Measurements from ENCODE around the gene FFAR2.
"Not testable (repeated sequence)": the region's sequence is repeated elsewhere in the genome, so short reads cannot be mapped to it uniquely, and the experiment has no call there.

The FFAR2 gene

DNA sequence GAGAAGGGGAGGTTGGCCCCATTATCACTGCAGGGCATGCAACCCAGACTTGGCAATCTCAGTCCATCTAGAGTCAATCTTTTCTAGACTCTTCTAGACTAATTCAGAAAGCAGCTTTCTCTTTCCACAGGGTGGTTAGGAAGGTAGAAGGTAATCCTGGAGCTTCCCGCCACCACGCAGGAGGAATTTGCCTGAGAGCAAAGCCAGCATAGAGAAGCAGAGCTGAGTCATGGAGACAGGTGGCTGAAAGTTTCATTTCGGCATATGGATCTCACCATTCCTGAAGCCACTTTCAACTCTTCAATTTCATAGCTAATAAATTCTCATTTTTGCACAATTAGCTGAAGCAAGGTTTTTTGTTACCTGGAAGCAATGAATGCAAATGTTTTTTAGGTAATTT lies 29.0 kb upstream of the FFAR2 start:
- Histone ChIP-seq H3K4me2 (ENCODE audit: low read length) (no peak overlapping the region), H3F3A (ENCODE audit: control insufficient read depth, insufficient read depth) (no peaks in the 10 kb centered on the region), H3K79me2 (ENCODE audit: control insufficient read depth, low read length) (no peaks in the 10 kb centered on the region), H3K4me3 (ENCODE audit: low read length) (no peak overlapping the region), H3K27me3 (ENCODE audit: control insufficient read depth, low read length) (peaks cover 49% of the 10 kb centered on the region), H4K20me1 (ENCODE audit: control insufficient read depth, insufficient read depth, low read depth, low read length) (no peaks in the 10 kb centered on the region), H3K9me3 (ENCODE audit: control insufficient read depth, insufficient read depth, low read length) (no peaks in the 10 kb centered on the region), H3K9me2 (replicated peaks; ENCODE audit: control insufficient read depth, low read length) (no peaks in the 10 kb centered on the region), H3K27ac (ENCODE audit: low read depth, low read length) (no peak overlapping the region), H3K36me3 (ENCODE audit: control insufficient read depth, low read length) (no peaks in the 10 kb centered on the region), H3K4me1 (ENCODE audit: control insufficient read depth, low read length) (no peaks in the 10 kb centered on the region)
- TF ChIP-seq, protein P1, sequence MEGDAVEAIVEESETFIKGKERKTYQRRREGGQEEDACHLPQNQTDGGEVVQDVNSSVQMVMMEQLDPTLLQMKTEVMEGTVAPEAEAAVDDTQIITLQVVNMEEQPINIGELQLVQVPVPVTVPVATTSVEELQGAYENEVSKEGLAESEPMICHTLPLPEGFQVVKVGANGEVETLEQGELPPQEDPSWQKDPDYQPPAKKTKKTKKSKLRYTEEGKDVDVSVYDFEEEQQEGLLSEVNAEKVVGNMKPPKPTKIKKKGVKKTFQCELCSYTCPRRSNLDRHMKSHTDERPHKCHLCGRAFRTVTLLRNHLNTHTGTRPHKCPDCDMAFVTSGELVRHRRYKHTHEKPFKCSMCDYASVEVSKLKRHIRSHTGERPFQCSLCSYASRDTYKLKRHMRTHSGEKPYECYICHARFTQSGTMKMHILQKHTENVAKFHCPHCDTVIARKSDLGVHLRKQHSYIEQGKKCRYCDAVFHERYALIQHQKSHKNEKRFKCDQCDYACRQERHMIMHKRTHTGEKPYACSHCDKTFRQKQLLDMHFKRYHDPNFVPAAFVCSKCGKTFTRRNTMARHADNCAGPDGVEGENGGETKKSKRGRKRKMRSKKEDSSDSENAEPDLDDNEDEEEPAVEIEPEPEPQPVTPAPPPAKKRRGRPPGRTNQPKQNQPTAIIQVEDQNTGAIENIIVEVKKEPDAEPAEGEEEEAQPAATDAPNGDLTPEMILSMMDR (IDR thresholded peaks at IDR 0.05; ENCODE audit: low read depth, low read length, poor library complexity, severe bottlenecking): no peak
- TF ChIP-seq EZH2phosphoT487 (IDR thresholded peaks at IDR 0.05; ENCODE audit: borderline replicate concordance, low read length): no peak

DNA sequence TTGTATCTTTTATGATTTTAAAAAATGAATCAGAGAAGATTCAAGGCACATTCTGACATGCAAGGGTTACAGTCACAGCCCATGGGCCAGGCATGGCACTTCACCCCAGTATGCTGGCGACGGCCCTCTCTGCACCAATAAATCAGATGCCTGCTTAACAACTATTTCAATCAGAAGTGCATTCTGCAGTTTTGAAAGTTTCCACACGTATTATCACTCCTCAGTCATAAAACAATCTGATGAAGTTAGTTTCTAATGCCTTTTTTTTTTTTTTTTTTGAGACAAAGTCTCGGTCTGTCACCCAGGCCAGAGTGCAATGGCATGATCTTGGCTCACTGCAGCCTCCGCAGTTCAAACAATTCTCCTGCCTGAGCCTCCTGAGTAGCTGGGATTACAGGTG lies 28.3 kb upstream of the FFAR2 start:
- Histone ChIP-seq H3K4me2 (ENCODE audit: low read length) (no peak overlapping the region), H3K9me3 (ENCODE audit: control insufficient read depth, insufficient read depth, low read length) (no peaks in the 10 kb centered on the region), H3K79me2 (ENCODE audit: control insufficient read depth, low read length) (no peaks in the 10 kb centered on the region), H4K20me1 (ENCODE audit: control insufficient read depth, insufficient read depth, low read depth, low read length) (no peaks in the 10 kb centered on the region), H3F3A (ENCODE audit: control insufficient read depth, insufficient read depth) (no peaks in the 10 kb centered on the region), H3K27me3 (ENCODE audit: control insufficient read depth, low read length) (peaks cover 44% of the 10 kb centered on the region), H3K4me3 (ENCODE audit: low read length) (no peak overlapping the region), H3K36me3 (ENCODE audit: control insufficient read depth, low read length) (no peaks in the 10 kb centered on the region), H3K4me1 (ENCODE audit: control insufficient read depth, low read length) (no peaks in the 10 kb centered on the region), H3K9me2 (replicated peaks; ENCODE audit: control insufficient read depth, low read length) (no peaks in the 10 kb centered on the region), H3K27ac (ENCODE audit: low read depth, low read length) (no peak overlapping the region)
- no peak for TF ChIP-seq EZH2phosphoT487 (IDR thresholded peaks at IDR 0.05; ENCODE audit: borderline replicate concordance, low read length)
- TF ChIP-seq, protein P1 (IDR thresholded peaks at IDR 0.05; ENCODE audit: low read depth, low read length, poor library complexity, severe bottlenecking): no peak

DNA sequence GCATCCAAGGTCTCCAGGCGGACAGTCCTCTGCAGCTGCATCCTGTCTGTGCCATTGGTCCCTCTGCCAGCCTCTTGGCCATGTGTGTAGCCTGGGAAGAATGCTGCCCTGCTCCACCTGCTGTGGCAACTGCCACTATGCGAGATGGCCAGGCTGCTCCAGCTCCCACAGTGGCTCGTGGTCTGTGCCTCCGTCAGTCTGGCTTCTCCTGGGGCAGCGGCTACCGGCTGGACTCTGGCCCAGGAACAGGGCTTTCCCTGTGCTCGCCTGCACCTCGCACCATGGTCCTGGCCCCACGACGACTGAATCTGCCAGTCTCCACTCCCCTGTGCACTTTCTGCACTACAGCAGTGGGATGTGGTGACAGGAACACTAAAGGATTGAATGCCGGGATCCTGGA lies 26.7 kb upstream of the FFAR2 start:
- TF ChIP-seq, protein P1 (IDR thresholded peaks at IDR 0.05; ENCODE audit: low read depth, low read length, poor library complexity, severe bottlenecking): no peak
- TF ChIP-seq EZH2phosphoT487 (IDR thresholded peaks at IDR 0.05; ENCODE audit: borderline replicate concordance, low read length): no peak
- no peaks in the 10 kb centered on the region for H3K9me2 ChIP-seq (replicated peaks; ENCODE audit: control insufficient read depth, low read length)
- H3K4me2 ChIP-seq (ENCODE audit: low read length): no peak overlapping the region
- no peaks in the 10 kb centered on the region for H3F3A ChIP-seq (ENCODE audit: control insufficient read depth, insufficient read depth)
- H3K4me3 ChIP-seq (ENCODE audit: low read length): no peak overlapping the region
- no peak overlapping the region for H3K27ac ChIP-seq (ENCODE audit: low read depth, low read length)
- H3K27me3 ChIP-seq (ENCODE audit: control insufficient read depth, low read length): peaks cover 38% of the 10 kb centered on the region
- no peaks in the 10 kb centered on the region for H4K20me1 ChIP-seq (ENCODE audit: control insufficient read depth, insufficient read depth, low read depth, low read length)
- H3K9me3 ChIP-seq (ENCODE audit: control insufficient read depth, insufficient read depth, low read length): no peaks in the 10 kb centered on the region
- no peaks in the 10 kb centered on the region for H3K79me2 ChIP-seq (ENCODE audit: control insufficient read depth, low read length)
- H3K4me1 ChIP-seq (ENCODE audit: control insufficient read depth, low read length): no peaks in the 10 kb centered on the region
- no peaks in the 10 kb centered on the region for H3K36me3 ChIP-seq (ENCODE audit: control insufficient read depth, low read length)

DNA sequence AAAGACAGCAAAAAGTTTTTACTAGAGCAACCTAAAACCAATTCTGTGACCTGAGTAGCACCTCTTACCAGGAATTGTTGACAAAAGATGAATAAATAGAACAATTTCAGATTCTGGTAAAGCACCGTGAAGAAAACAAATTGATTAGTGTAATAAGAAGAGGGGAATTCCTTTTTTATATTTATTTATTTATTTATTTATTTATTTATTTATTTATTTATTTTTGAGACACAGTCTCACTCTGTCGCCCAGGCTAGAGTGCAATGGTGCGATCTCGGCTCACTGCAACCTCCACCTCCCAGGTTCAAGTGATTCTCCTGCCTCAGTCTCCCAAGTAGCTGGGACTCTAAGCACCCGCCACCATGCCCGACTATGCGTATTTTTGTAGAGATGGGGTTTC lies 24.7 kb upstream of the FFAR2 start:
- H3K4me3 ChIP-seq (ENCODE audit: low read length); H3K27ac ChIP-seq (ENCODE audit: low read depth, low read length); H4K20me1 ChIP-seq (ENCODE audit: control insufficient read depth, insufficient read depth, low read depth, low read length); H3K79me2 ChIP-seq (ENCODE audit: control insufficient read depth, low read length); H3F3A ChIP-seq (ENCODE audit: control insufficient read depth, insufficient read depth); H3K4me1 ChIP-seq (ENCODE audit: control insufficient read depth, low read length); H3K9me3 ChIP-seq (ENCODE audit: control insufficient read depth, insufficient read depth, low read length); H3K4me2 ChIP-seq (ENCODE audit: low read length); H3K9me2 ChIP-seq (replicated peaks; ENCODE audit: control insufficient read depth, low read length); H3K36me3 ChIP-seq (ENCODE audit: control insufficient read depth, low read length): not testable (repeated sequence)
- H3K27me3 ChIP-seq (ENCODE audit: control insufficient read depth, low read length): peaks cover 26% of the 10 kb centered on the region

Data from DOHH2 (cell line).